Measurements from ENCODE around the gene TMEM163. TPM values are rescaled to one million over a fixed set of nuclear protein-coding genes. Genes with fewer than 3 reads are reported as not detected.

The TMEM163 gene
- total RNA-seq, 2 experiments from 2014 or later, result 0.51 TPM; not detected in 1

DNA sequence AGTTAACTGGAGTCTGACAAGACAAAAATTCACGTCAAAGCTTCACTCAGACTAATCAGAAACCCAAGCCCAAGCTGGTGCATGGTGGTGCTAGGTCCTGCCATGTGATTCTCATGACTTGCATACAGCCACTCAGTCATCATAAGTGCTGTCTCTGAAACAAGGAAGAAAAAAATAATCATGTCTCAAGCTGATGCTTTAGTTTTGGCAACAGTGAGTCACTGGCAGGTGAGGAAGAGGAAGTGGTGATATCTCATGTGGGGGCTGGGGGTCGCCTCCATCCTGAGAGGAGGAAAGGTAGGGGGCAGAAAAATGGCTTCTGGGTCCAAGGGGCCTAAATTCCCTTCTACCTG lies 136.3 kb downstream of the TMEM163 start:
- no TSS peak for BruUV-seq (replicated peaks)
- CTCF ChIA-PET (ENCODE audit: unreplicated experiment), result no interaction called here
- POLR2A ChIA-PET, result interaction anchor here (0.6 kb wide), 1 partner anchor 89 kb away, joined by 3 read pairs; no protein-coding TSS in a partner anchor
- Histone ChIP-seq H3K9me3 (ENCODE audit: low read length) (no peaks in the 10 kb centered on the region), H3K4me1 (ENCODE audit: insufficient read depth, low read length, poor library complexity, severe bottlenecking) (no peaks in the 10 kb centered on the region), H3K27ac (ENCODE audit: low read depth, low read length, poor library complexity, severe bottlenecking) (no peak overlapping the region), H3K36me3 (ENCODE audit: insufficient read depth, low read length) (no peaks in the 10 kb centered on the region), H3K9me2 (ENCODE audit: insufficient read depth, low read length) (no peaks in the 10 kb centered on the region), H3K4me3 (ENCODE audit: low read depth, low read length, poor library complexity, severe bottlenecking) (no peak overlapping the region), H4K20me1 (ENCODE audit: insufficient read depth, low read length) (no peaks in the 10 kb centered on the region), H2AFZ (ENCODE audit: low read length) (no peak overlapping the region), H3K79me2 (ENCODE audit: insufficient read depth, low read depth, low read length) (no peaks in the 10 kb centered on the region), H3K4me2 (ENCODE audit: low read length) (no peak overlapping the region)
- no peak for TF ChIP-seq EZH2phosphoT487 (IDR thresholded peaks at IDR 0.05; ENCODE audit: borderline replicate concordance, low read depth, low read length)
- TF ChIP-seq, protein P1, sequence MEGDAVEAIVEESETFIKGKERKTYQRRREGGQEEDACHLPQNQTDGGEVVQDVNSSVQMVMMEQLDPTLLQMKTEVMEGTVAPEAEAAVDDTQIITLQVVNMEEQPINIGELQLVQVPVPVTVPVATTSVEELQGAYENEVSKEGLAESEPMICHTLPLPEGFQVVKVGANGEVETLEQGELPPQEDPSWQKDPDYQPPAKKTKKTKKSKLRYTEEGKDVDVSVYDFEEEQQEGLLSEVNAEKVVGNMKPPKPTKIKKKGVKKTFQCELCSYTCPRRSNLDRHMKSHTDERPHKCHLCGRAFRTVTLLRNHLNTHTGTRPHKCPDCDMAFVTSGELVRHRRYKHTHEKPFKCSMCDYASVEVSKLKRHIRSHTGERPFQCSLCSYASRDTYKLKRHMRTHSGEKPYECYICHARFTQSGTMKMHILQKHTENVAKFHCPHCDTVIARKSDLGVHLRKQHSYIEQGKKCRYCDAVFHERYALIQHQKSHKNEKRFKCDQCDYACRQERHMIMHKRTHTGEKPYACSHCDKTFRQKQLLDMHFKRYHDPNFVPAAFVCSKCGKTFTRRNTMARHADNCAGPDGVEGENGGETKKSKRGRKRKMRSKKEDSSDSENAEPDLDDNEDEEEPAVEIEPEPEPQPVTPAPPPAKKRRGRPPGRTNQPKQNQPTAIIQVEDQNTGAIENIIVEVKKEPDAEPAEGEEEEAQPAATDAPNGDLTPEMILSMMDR (conservative IDR thresholded peaks at IDR 0.05; ENCODE audit: low read length), result no peak
- intact Hi-C loops (cut with micrococcal nuclease; ENCODE audit: unreplicated experiment), result no loop called here
- no peak for DNase-seq (ENCODE audit: low spot score)

DNA sequence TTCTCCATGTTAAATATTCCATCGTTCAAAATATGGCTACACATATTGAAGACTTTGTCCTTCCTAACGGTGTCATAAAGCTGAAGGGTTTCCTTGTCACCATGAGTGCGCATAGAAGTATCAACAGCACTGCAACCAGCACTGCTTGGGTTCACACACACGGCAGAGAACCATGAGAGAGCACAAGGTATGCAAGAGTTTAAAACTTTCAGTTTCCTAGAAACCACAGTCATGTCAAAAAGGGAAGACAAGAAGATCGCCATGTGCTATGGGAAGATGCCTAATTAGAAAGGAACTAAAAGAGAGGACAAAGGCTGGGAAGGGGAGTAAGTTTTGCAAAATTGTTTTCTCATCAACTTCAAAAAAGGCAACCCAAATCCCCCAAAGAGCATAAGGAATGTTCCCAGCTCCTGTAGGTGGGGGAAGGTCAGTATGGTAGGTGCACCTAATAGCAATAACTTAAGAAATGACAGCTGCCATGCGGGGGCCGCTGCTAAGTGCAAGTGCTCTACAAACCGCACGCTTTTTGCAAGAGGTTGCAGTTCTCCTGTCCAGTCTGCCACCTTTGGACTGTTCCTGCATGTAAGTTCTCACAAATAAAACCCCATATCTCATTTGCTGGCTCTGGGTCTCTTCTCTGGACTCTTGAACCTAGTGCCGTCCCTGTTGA lies 136.8 kb downstream of the TMEM163 start:
- Histone ChIP-seq H3K4me2 (ENCODE audit: low read length) (no peak overlapping the region), H3K36me3 (ENCODE audit: insufficient read depth, low read length) (no peaks in the 10 kb centered on the region), H3K4me1 (ENCODE audit: insufficient read depth, low read length, poor library complexity, severe bottlenecking) (no peaks in the 10 kb centered on the region), H2AFZ (ENCODE audit: low read length) (no peak overlapping the region), H3K4me3 (ENCODE audit: low read depth, low read length, poor library complexity, severe bottlenecking) (no peak overlapping the region), H3K9me3 (ENCODE audit: low read length) (no peaks in the 10 kb centered on the region), H3K79me2 (ENCODE audit: insufficient read depth, low read depth, low read length) (no peaks in the 10 kb centered on the region), H4K20me1 (ENCODE audit: insufficient read depth, low read length) (no peaks in the 10 kb centered on the region), H3K27ac (ENCODE audit: low read depth, low read length, poor library complexity, severe bottlenecking) (no peak overlapping the region), H3K9me2 (ENCODE audit: insufficient read depth, low read length) (no peaks in the 10 kb centered on the region)
- TF ChIP-seq, protein P1 (conservative IDR thresholded peaks at IDR 0.05; ENCODE audit: low read length), result no peak
- TF ChIP-seq EZH2phosphoT487 (IDR thresholded peaks at IDR 0.05; ENCODE audit: borderline replicate concordance, low read depth, low read length), result no peak
- intact Hi-C loops (cut with micrococcal nuclease; ENCODE audit: unreplicated experiment), result no loop called here
- ChIA-PET CTCF (ENCODE audit: unreplicated experiment) (no interaction called here), POLR2A (interaction anchor here (0.6 kb wide), 1 partner anchor 89 kb away, joined by 3 read pairs; no protein-coding TSS in a partner anchor)
- no TSS peak for BruUV-seq (replicated peaks)
- no peak for DNase-seq (ENCODE audit: low spot score)

DNA sequence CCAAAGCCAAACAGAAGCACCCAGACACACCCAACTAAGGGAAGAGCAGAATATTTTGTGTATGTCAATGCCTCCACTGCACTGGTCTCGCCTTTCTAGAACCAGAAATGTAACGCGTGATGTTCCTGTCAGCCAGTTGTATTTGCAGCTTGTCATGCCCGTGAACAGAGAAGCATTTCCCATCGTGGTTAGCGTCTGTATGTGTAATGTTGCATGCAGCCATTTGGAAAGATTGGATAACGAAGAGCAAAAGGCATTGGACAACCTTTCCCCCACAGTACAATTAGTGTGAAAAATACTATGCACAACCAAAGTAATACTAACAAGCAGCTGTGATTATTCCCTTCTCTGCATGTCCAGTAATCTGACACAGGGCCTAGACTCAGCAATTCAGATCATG lies 140.5 kb downstream of the TMEM163 start:
- Histone ChIP-seq H3K9me2 (ENCODE audit: insufficient read depth, low read length) (no peaks in the 10 kb centered on the region), H3K79me2 (ENCODE audit: insufficient read depth, low read depth, low read length) (no peaks in the 10 kb centered on the region), H4K20me1 (ENCODE audit: insufficient read depth, low read length) (no peaks in the 10 kb centered on the region), H3K9me3 (ENCODE audit: low read length) (no peaks in the 10 kb centered on the region), H3K4me1 (ENCODE audit: insufficient read depth, low read length, poor library complexity, severe bottlenecking) (no peaks in the 10 kb centered on the region), H3K36me3 (ENCODE audit: insufficient read depth, low read length) (no peaks in the 10 kb centered on the region), H3K4me3 (ENCODE audit: low read depth, low read length, poor library complexity, severe bottlenecking) (no peak overlapping the region), H2AFZ (ENCODE audit: low read length) (no peak overlapping the region), H3K4me2 (ENCODE audit: low read length) (no peak overlapping the region), H3K27ac (ENCODE audit: low read depth, low read length, poor library complexity, severe bottlenecking) (no peak overlapping the region)
- no peak for DNase-seq (ENCODE audit: low spot score)
- CTCF ChIA-PET (ENCODE audit: unreplicated experiment), result no interaction called here
- TF ChIP-seq EZH2phosphoT487 (IDR thresholded peaks at IDR 0.05; ENCODE audit: borderline replicate concordance, low read depth, low read length), result no peak
- TF ChIP-seq, protein P1 (conservative IDR thresholded peaks at IDR 0.05; ENCODE audit: low read length), result no peak
- intact Hi-C loops (cut with micrococcal nuclease; ENCODE audit: unreplicated experiment), result no loop called here
- POLR2A ChIA-PET, result interaction anchor here (0.6 kb wide), 1 partner anchor 222 kb away, joined by 3 read pairs; no protein-coding TSS in a partner anchor
- BruUV-seq (replicated peaks), result no TSS peak

All from OCI-LY7 (cell line).